Measurements from ENCODE around the gene RASSF10. TPM values are rescaled to one million over a fixed set of nuclear protein-coding genes. Genes with fewer than 3 reads are reported as not detected.

Gene RASSF10
- total RNA-seq (2014; rRNA removed; shearing (Covaris generic)) = 0.07 and 0.21 TPM in 2 replicates
- 0.03 TPM in 1 of 2 replicates, not detected in the other for polyA plus RNA-seq (2015; cell fraction: cytosol; rRNA removed)
- 0.05 TPM in 1 of 2 replicates, not detected in the other for polyA plus RNA-seq (2015; cell fraction: nucleus; rRNA removed)

GRCh38 chr11:13008625-13009475 is at the start of gene RASSF10:
Gene RASSF10 (plus strand): TSS chr11:13009316. CDS start chr11:13009577, 261 bp downstream.
- DNase-seq (ENCODE audit: low read depth) = peak; percentile 18

DNA sequence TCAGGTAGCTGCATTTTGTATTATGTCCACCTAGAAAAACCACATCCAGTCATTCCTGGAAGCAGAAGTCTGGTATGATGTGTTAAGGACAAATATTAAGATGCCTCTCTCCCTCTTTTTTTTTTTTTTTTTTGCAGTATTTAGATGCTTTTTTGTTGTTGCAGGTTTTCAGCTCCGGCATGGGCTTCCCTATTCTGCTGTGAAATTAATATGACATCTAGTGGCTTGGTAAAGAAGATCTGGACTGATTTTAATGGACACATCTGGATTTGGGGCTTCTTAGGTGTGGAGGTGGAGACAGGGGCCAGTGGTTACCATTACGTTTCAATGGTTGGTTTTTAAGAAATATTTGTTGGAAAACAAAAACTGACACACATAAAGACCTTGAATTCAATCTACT is 47.5 kb upstream of the RASSF10 start:
- peak; percentile 12 for DNase-seq (ENCODE audit: low read depth)

DNA sequence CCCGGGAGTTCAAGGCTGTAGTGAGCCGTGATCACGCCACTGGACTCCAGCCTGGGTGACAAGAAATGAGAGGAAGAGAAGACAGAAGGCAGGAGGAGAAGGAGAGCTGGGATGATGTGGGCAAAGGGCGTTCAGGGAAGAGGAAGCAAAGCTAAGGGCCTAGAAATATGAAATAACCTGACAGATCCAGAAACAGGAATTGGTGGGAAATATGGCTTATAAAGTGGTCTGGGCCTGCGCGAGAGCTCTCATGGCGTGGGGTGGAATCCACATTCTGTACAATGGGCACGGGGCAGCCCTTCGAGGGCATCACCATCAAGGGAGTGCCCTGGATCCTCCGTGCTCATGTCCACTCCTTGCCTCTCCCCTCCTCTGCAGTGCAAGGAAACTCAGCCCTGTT is 46.8 kb upstream of the RASSF10 start:
- DNase-seq (ENCODE audit: low read depth) = no peak

GRCh38 chr11:12963051-12963450 is 46.1 kb upstream of the RASSF10 start:
- no peak for DNase-seq (ENCODE audit: low read depth)

- peak; percentile 70 for DNase-seq (ENCODE audit: low read depth)
Measured at GRCh38 chr11:12963792-12964536, 45.2 kb upstream of the RASSF10 start.

- no peak for DNase-seq (ENCODE audit: low read depth)
Measured at GRCh38 chr11:12964650-12965049, 44.5 kb upstream of the RASSF10 start.

DNA sequence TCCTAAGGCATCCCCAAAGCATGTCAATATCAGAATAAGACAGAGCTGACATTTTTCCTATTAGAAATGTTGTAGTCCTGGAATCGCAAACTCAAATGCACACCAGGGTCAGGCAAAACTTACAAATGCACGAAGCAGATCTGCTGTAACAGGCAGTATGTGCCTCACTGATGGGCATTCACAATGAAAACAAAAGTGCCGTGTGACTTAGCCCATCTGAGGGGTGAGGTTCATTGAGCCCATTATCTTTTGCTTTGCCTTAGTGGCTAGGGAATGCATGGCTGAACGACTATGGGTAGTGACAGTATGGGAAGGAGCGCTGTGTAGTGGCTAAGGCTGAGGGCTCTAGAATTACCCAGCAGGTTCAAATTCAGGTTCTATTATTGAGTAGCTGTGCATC is 43.1 kb upstream of the RASSF10 start:
- DNase-seq (ENCODE audit: low read depth) = no peak

DNA sequence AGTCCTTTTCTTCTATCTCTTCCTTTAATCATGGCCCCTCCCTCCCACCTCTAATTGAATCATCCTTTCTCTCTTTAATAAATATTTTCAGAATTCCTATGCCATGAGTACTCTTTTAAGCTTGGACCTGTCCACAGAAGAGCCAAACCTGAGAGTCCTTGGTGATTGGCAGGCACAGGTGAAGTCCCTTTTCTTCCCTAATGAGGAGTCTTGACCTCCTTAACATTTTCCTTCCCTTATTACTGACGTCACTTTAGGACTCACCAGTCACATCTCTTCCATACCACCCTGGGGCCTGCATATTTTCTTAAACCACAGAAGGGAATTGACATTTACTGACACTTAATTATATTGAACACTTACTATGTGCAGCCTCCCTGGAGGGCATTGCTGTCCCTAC is 41.0 kb upstream of the RASSF10 start:
- DNase-seq (ENCODE audit: low read depth) = no peak

DNA sequence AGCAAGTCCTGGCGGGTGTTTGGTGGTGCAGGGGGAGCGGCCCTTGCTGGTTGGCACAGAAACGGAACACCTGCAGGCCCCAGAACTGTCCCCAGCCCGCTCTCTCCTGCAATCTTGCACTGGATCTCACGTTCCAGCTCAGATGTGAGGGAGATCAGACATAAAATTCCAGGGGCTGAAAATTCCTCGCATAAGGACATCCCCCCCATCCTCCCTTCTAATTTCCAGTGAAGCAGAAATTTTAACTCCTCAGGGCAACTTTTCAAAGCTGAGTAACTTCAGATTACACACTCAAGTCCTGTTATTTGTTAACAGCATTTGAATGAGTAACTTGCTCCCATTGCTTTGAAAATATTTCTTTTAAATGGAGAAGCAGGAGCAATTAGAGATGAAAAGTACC is 40.3 kb upstream of the RASSF10 start:
- DNase-seq (ENCODE audit: low read depth) = no peak

DNA sequence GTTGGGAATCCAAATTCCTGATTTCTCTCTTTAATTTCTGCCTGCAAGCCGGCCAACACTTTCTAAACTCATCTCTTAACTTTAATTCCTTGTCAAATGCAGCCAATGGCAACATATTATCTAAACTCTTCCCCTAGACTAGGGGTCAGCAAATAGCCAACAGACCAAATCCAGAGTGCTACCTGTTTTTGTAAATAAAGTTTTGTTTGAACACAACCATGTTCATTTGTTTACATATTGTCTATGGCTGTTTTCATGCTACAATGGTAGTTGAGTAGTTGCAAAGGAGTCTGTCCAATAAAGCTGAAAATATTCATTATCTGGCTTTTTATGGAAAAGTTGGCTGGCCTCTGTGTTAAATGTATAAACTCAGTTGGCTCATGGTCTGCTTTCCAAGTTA is 37.2 kb upstream of the RASSF10 start:
- DNase-seq (ENCODE audit: low read depth) = no peak

DNA sequence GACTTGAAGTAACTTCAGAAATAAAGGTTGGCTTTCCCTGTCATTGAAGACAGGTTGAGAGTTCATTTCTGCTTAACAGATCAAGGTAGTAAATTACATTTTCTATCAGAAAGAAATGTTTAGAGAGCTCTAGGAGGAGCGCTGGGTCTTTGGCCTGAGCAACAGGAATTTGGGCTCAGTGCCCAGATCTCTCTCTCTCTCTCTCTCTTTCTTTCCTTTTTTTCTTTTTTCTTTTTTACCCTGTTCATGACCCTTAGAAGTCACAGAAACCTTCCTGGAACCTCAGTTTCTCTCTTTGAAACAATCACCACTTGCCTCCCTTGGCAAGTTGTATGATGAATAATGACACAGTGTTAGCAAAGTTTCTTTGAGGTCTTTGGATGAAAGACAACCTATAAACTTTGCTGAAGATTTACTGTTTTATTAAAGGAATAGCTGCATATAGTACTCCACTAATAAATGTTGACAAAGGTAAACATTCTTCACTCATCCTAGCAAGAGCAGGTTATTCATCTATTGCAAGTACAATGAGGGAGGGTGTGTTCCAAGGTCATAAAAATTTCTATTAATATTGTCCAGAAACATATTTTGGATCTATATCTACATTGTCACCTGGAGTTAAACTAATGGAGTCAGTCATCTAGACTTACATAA is 35.5 kb upstream of the RASSF10 start:
- DNase-seq (ENCODE audit: low read depth) = no peak

- no peak for DNase-seq (ENCODE audit: low read depth)
Measured at GRCh38 chr11:12975195-12975594, 33.9 kb upstream of the RASSF10 start.

DNA sequence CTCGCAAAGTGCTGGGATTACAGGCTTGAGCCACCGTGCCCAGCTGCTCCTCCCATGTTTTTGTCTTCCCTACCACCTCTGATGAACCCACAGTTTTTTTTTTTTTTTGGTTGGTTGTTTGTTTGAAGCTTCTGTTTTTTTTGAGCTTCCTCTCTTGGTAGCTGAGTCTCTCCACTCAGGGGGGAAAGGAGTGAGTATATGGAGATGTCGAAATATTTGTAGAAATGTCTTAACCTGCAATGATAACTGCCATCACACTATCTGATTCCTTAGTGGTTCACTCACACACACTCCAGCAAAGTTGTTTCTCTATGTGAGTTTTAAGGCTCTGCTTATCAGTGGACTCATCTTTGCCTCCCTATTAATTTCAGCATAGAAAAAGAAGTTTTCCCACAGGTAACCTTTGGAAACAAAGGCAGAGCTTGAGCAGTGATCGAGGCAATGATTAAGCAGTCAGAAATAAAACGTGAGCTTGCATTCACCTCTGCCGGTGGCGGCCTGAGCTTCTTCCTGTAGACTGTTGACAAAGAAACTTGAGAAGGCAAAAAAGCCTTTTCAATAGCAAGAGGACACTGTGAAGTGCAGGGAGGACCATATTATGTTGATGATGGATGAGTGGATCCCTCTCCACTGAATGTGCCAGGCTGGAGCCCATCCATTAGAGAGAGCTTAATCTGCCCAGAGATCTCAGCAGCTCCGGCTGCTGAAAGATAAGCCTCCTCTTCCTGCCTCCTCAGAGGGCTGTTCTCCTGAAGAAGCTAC is 29.0 kb upstream of the RASSF10 start:
- no peak for DNase-seq (ENCODE audit: low read depth)

DNA sequence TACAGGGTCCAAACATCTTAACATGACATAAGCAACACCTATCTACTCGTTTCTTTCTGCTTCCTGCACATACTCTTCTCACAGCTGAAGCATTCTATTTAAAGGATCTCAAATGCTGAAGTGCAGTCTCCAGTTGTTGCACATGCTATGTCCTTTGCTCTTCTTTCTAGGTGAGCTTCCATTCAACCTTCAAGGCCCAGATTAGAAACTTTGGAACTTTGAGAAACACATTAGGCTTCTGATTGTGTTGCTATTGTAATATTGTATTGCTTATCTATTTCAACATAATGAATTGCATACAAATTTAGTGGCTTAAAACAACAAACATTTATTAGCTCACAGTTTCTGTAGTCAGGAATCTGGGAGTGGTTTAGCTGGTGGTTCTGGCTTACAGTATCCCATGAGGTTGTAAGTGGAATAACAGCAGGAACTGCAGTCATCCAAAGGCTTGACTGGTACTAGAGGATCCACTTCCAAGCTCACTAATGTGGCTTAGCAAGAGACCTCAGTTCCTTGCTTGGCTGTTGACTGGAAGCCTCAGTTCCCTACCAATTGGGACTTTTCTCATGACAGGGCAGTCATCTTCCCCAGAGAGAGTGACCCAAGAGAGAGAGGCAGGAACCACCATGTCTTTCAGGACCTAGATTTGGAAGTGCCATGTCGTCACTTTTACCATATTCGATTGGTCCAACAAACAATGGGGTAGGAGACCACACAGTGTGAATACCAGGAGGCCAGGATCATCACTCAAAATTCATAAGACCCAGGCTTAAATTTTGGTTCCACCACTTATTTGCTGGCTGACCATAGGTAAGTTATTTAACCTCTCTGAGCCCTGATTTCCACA is 27.2 kb upstream of the RASSF10 start:
- DNase-seq (ENCODE audit: low read depth) = no peak

GRCh38 chr11:12983336-12983735 is 25.8 kb upstream of the RASSF10 start:
- DNase-seq (ENCODE audit: low read depth) = no peak

GRCh38 chr11:12986194-12986898 is 22.8 kb upstream of the RASSF10 start:
- DNase-seq (ENCODE audit: low read depth) = no peak

DNA sequence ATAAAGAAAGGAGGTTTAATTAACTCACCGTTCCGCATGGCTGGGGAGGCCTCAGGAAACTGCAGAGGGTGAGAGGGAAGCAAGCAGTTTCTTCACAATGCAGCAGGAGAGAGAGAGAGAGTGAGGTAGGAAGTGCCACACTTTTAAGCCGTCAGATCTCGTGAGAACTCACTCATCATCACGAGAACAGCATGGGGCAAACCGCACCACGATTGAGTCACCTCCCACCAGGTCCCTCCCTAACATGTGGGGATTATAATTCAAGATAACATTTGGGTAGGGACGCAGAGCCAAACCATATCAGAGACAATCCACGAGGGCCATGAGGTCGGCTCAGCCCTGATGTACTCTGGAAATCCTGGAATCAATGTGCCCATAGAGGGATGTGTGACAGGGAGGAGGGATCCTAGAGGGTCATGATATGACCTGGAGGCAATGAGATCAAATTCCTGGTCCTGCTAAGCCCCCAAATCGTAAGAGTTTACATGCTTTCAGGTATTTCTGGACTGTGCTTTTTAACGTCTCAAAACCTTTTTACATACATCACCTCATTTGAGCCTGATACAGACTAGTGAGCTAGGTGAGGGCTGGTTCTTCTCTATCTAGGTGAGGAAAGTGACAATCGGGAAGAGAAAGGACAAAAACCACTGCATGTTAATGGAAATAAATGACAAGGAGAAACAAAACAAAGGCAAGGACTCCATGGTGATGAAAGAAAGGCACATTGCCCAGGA is 19.5 kb upstream of the RASSF10 start:
- peak; percentile 45 for DNase-seq (ENCODE audit: low read depth)

DNA sequence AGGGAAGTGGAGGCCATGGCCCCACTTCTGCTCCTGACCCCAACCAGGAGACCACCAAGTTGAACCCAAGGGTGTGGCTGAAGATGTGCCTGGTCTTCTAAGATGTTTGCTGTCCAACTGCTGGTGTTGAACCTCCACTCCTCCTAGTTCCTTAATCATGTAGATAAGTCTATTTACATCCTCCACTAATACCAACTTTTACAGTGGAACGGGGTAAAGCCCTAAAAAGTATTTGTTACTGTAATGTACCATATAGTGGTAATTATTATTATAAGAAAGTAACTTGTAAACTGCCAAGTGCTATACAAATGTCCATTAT is 19.0 kb upstream of the RASSF10 start:
- DNase-seq (ENCODE audit: low read depth) = no peak

- DNase-seq (ENCODE audit: low read depth) = no peak
Measured at GRCh38 chr11:12991426-12991825, 17.7 kb upstream of the RASSF10 start.

All from HT1080 (cell line).